Measurements from ENCODE around the gene DNAJC28.

DNA sequence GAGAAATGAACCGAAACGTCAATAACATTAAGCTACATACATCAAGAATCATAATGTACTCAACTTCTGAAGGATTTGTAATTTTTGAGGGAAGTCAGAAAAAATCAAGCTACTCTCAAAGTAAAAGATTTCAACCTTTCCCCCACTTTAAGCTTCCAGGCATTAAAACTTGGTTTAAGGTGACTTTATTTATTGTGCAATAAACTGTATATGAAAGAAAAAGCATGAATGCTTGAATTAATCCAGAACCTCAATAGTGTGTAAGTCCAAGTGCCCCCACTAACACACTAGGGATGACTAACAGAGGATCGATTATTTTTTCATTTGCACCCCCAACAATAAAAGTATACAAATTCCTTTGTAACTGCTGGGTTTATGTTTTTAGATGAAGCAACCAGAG, 39.5 kb upstream of the DNAJC28 start:
- TF ChIP-seq, protein P1, sequence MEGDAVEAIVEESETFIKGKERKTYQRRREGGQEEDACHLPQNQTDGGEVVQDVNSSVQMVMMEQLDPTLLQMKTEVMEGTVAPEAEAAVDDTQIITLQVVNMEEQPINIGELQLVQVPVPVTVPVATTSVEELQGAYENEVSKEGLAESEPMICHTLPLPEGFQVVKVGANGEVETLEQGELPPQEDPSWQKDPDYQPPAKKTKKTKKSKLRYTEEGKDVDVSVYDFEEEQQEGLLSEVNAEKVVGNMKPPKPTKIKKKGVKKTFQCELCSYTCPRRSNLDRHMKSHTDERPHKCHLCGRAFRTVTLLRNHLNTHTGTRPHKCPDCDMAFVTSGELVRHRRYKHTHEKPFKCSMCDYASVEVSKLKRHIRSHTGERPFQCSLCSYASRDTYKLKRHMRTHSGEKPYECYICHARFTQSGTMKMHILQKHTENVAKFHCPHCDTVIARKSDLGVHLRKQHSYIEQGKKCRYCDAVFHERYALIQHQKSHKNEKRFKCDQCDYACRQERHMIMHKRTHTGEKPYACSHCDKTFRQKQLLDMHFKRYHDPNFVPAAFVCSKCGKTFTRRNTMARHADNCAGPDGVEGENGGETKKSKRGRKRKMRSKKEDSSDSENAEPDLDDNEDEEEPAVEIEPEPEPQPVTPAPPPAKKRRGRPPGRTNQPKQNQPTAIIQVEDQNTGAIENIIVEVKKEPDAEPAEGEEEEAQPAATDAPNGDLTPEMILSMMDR (IDR thresholded peaks at IDR 0.05) = no peak
- TF ChIP-seq POLR2A (IDR thresholded peaks at IDR 0.05) = no peak
- TF ChIP-seq EP300 (IDR thresholded peaks at IDR 0.05) = no peak
- TF ChIP-seq POLR2AphosphoS5 (IDR thresholded peaks at IDR 0.05) = no peak
